COLO668 (cell line): ENCODE results near the gene HDGFL2.

ENCODE experiments used
- DNase-seq: peaks from one replicate; lab custom pipeline; 2025; ENCODE audit not compliant: unreplicated experiment; lab: John Stamatoyannopoulos, UW

Gene HDGFL2

DNA sequence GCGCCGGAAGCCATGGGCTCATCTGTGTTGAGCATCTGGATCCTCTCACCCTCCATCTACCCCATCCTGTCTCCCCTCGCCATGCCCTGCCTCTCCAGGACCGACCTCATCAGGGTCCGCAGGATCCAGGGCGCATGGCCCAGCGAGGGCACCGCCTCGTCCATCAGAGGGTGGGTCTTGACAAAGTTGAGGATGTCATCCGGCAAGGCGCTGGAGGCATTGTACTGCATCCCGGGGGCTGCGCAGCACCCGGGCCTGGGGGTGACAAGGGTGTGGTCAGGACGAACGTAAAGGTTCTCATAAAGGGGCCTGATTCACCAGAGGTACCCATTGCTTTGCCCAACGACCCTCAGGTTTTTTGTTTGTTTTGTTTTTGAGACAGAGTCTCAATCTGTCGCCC lies 77.9 kb downstream of the HDGFL2 start:
- DNase-seq = no peak

- no peak for DNase-seq
These were observed 78.5 kb downstream of the HDGFL2 start for GRCh38 chr19:4550479-4551050.
